GM12878 (cell line): Measurements from ENCODE around the gene PTPRJ. TPM values are rescaled to one million over a fixed set of nuclear protein-coding genes. Genes with fewer than 3 reads are reported as not detected.

Source experiments
- ATAC-seq: fragments of 200-7000 bp; cut with Tn5 transposase; 3 replicates; pipeline ENCODE4 v1.9.1; 2020; ENCODE audit warnings: mild to moderate bottlenecking, moderate library complexity
- BruUV-seq: library from RNA; stranded (reverse); fragments of 400-500 nt; replicated peaks from 2 replicates; lab custom pipeline; 2021; lab: Mats Ljungman, UMichigan
- CTCF ChIA-PET: fragments of 300-600 bp; sonication (Branson Sonifier 250); formaldehyde crosslinking; extraction: SDS; loops from one replicate; lab custom pipeline; 2021; ENCODE audit warnings: inconsistent platforms; lab: Yijun Ruan, JAX
- POLR2A ChIA-PET: fragments of 350-600 bp; formaldehyde crosslinking; extraction: SDS; loops from one replicate; lab custom pipeline; 2021; ENCODE audit warnings: inconsistent platforms; lab: Charles Lee
- RAD21 ChIA-PET: fragments of 300-600 bp; sonication (Branson Sonifier 250); formaldehyde crosslinking; loops from one replicate; lab custom pipeline; 2023; ENCODE audit warnings: antibody characterized with exemption; ENCODE audit not compliant: unreplicated experiment; lab: Charles Lee
- SMC1A ChIA-PET: fragments of 300-600 bp; sonication (Branson Sonifier 250); formaldehyde crosslinking; loops from one replicate; lab custom pipeline; 2023; ENCODE audit not compliant: unreplicated experiment, uncharacterized antibody; lab: Charles Lee
- DNase-seq: peaks from one replicate; pipeline ENCODE4 v3.0.0-alpha.2; 2011; ENCODE audit warnings: low read depth, low spot score
- FAIRE-seq: peaks from 3 replicates; lab custom pipeline; 2011; peaks lifted over from hg19 to GRCh38; lab: Jason Lieb, UNC
- H2AFZ ChIP-seq: 2 replicates; pipeline ENCODE4 v1.6.0; 2011; ENCODE audit warnings: low read depth, low read length, control low read depth; ENCODE audit not compliant: control insufficient read depth
- H3K27ac ChIP-seq: 2 replicates; pipeline ENCODE4 v1.5.1; 2011; ENCODE audit warnings: control low read depth; ENCODE audit not compliant: control insufficient read depth, insufficient read depth
- H3K27me3 ChIP-seq, 2 experiments: replicated peaks in 1 of 2; 2 replicates each; pipeline versions ENCODE4 v1.6.0 to v1.6.1; 2011; ENCODE audit warnings: low read length in 1 of 2; ENCODE audit not compliant: control insufficient read depth in 2 of 2, insufficient read depth in 2 of 2
- H3K36me3 ChIP-seq, 2 experiments: 2 replicates each; pipeline ENCODE4 v1.5.1; 2011; ENCODE audit warnings: low read length in 1 of 2; ENCODE audit not compliant: control insufficient read depth in 2 of 2, insufficient read depth in 2 of 2
- H3K4me1 ChIP-seq: 2 replicates; pipeline ENCODE4 v1.6.1; 2011; ENCODE audit warnings: mild to moderate bottlenecking, low read length, moderate library complexity, mixed read lengths; ENCODE audit not compliant: control insufficient read depth, insufficient read depth
- H3K4me2 ChIP-seq: 2 replicates; pipeline ENCODE4 v1.6.0; 2011; ENCODE audit warnings: control low read depth; ENCODE audit not compliant: control insufficient read depth, insufficient read depth
- H3K4me3 ChIP-seq: fragments of 200-600 bp; sonication (generic); 2 replicates; pipeline ENCODE4 v1.5.1; 2016
- H3K79me2 ChIP-seq: 2 replicates; pipeline ENCODE4 v1.6.0; 2011; ENCODE audit warnings: low read length; ENCODE audit not compliant: control insufficient read depth, insufficient read depth
- H3K9ac ChIP-seq: 2 replicates; pipeline ENCODE4 v1.8.0; 2011; ENCODE audit warnings: low read length, control low read depth, mixed read lengths; ENCODE audit not compliant: control insufficient read depth, insufficient read depth
- H3K9me3 ChIP-seq: replicated peaks from 3 replicates; pipeline ENCODE4 v1.5.1; 2011; ENCODE audit warnings: mild to moderate bottlenecking, low read length; ENCODE audit not compliant: control insufficient read depth, insufficient read depth
- H4K20me1 ChIP-seq: 2 replicates; pipeline ENCODE4 v1.6.0; 2011; ENCODE audit not compliant: control insufficient read depth, insufficient read depth
- BMI1 ChIP-seq: fragments of 450-650 bp; IDR thresholded peaks from 2 replicates; pipeline ENCODE4 v1.6.1; 2016; ENCODE audit warnings: mild to moderate bottlenecking, moderate library complexity, borderline replicate concordance
- CBX5 ChIP-seq: sonication (generic); IDR thresholded peaks from 2 replicates; pipeline ENCODE4 v1.6.1; 2016; ENCODE audit warnings: low read depth, moderate library complexity, mild to moderate bottlenecking, inconsistent platforms
- IRF4 ChIP-seq: IDR thresholded peaks from 2 replicates; pipeline ENCODE4 v1.6.1; 2011; ENCODE audit warnings: low read depth, low read length
- NKRF ChIP-seq: fragments of 450-650 bp; conservative IDR thresholded peaks from 2 replicates; pipeline ENCODE4 v1.6.1; 2017; ENCODE audit warnings: mild to moderate bottlenecking, moderate library complexity
- NR2F1 ChIP-seq: fragments of 450-650 bp; conservative IDR thresholded peaks from 2 replicates; pipeline ENCODE4 v1.6.1; 2017; ENCODE audit warnings: mild to moderate bottlenecking
- PRDM15 ChIP-seq: fragments of 450-650 bp; formaldehyde crosslinking; IDR thresholded peaks from 2 replicates; pipeline ENCODE4 v1.4.0; 2020; ENCODE audit warnings: mild to moderate bottlenecking, moderate library complexity
- SMAD5 ChIP-seq: IDR thresholded peaks from 2 replicates; pipeline ENCODE4 v1.6.1; 2016; ENCODE audit warnings: antibody characterized with exemption, low read depth
- SP1 ChIP-seq: IDR thresholded peaks from one replicate; pipeline ENCODE4 v1.6.1; 2011; ENCODE audit warnings: low read depth, low read length
- WGBS: methylation state at CpG from one replicate; pipeline ENCODE4 v1.1.6; 2016; ENCODE audit warnings: low lambda C conversion rate; ENCODE audit not compliant: insufficient replicate concordance, insufficient coverage; ENCODE audit errors: missing lambda C conversion rate; 5-methylcytosine and 5-hydroxymethylcytosine counted together
- in situ Hi-C: fragments of 300-500 bp; cut with MboI; formaldehyde crosslinking; loops from 9 replicates; pipeline ENCODE4 v1.14.3; 2018; ENCODE audit warnings: mixed read lengths
- intact Hi-C: fragments of 100-400 bp; cut with micrococcal nuclease; formaldehyde crosslinking; loops from one replicate; pipeline ENCODE4 v1.14.2; 2022; ENCODE audit not compliant: unreplicated experiment
- polyA plus RNA-seq, 11 experiments: library from polyadenylated mRNA; depleted of rRNA in 4 of 11; unstranded in 6 of 11; stranded (reverse) in 5 of 11; fragments of >200 nt; fragmentation: Nextera tagmentation in 4 of 11; fragmentation: Illumina TruSeq in 1 of 11; extraction: Ambion mirVana in 4 of 11; extraction: Trizol in 1 of 11; gene quantifications; 1 replicate in 1 of 11; 2 replicates in 10 of 11; pipeline versions ENCODE4 v1.2.1 to v1.2.3, GENCODE V29; 2011 to 2016; ENCODE audit warnings: inconsistent platforms in 2 of 11, missing spikeins in 2 of 11, low read depth in 1 of 11
- total RNA-seq, 4 experiments: library from RNA; depleted of rRNA in 3 of 4; stranded (reverse); fragments of >200 nt in 3 of 4; fragmentation: Illumina TruSeq in 1 of 4; extraction: Trizol in 1 of 4; gene quantifications; 2 replicates each; pipeline versions ENCODE4 v1.2.1 to v1.2.3, GENCODE V29; 2013 to 2021

PTPRJ gene
- total and polyA plus RNA-seq, 10 of the 15 experiments (the other 5 are each of a cell fraction or from before 2014, with no cell fraction given) = 0.22 to 22.4 (median 7.4) TPM

- POLR2A ChIA-PET = no interaction called here
- H3K9ac ChIP-seq = no peak overlapping the region
- no peaks in the 10 kb centered on the region for H3K4me1 ChIP-seq
- no peak overlapping the region for H2AFZ ChIP-seq
- no peaks in the 10 kb centered on the region for H3K27me3 ChIP-seq
- in situ Hi-C loops = no loop called here
- ATAC-seq = no peak
- H3K4me3 ChIP-seq = no peak overlapping the region
- TF ChIP-seq NR2F1 (no peak), SP1 (no peak), CBX5 (no peak), BMI1 (no peak), NKRF (no peak), SMAD5 (no peak), PRDM15 (CRISPR knock-in tag) (no peak), IRF4 (no peak)
- no peaks in the 10 kb centered on the region for H4K20me1 ChIP-seq
- no peak overlapping the region for H3K4me2 ChIP-seq
- no peak for FAIRE-seq
- H3K36me3 ChIP-seq = peaks cover 0 to 11% of the 10 kb centered on the region in 2 experiments; a peak in 2 of 4 replicates
- no peak for DNase-seq
- no peaks in the 10 kb centered on the region for H3K9me3 ChIP-seq
- RAD21 ChIA-PET = interaction anchor here (1.3 kb wide), 1 partner anchor 229 kb away, joined by 3 read pairs; no protein-coding TSS in a partner anchor
- BruUV-seq = no TSS peak
- SMC1A ChIA-PET = no interaction called here
- intact Hi-C loops = no loop called here
- CTCF ChIA-PET = no interaction called here
- WGBS = 69% methylated on average over 12 of the region's 12 CpGs
- H3K27ac ChIP-seq = no peak overlapping the region
- H3K79me2 ChIP-seq = no peaks in the 10 kb centered on the region
Measured at GRCh38 chr11:48163360-48164100, 183.2 kb downstream of the PTPRJ start.
